ENCODE results near the gene CDKAL1. TPM values are rescaled to one million over a fixed set of nuclear protein-coding genes. Genes with fewer than 3 reads are reported as not detected.

CDKAL1 gene
- total and polyA plus RNA-seq, 9 of the 15 experiments (the other 6 are each of a cell fraction or from before 2014, with no cell fraction given): 11.2 to 36.3 (median 20.1) TPM

- TF ChIP-seq REST (IDR thresholded peaks at IDR 0.05; ENCODE audit: borderline replicate concordance) (peak; percentile 39; the same call in 1 of the 2 replicates), REST (CRISPR knock-in tag; IDR thresholded peaks at IDR 0.05; ENCODE audit: low read depth) (no peak), HMBOX1 (IDR thresholded peaks at IDR 0.05) (peak; percentile 95), ZNF12 (CRISPR knock-in tag; IDR thresholded peaks at IDR 0.05) (no peak), TAL1 (IDR thresholded peaks at IDR 0.05) (peak; percentile 83), CXXC5 (CRISPR knock-in tag; IDR thresholded peaks at IDR 0.05) (peak; percentile 72), ZMIZ1 (IDR thresholded peaks at IDR 0.05; ENCODE audit: low read depth in 2 of 2, low read length in 2 of 2) (peak in 1 of 2 experiments; percentile 75; a peak in 2 of 4 replicates), GATAD2A (IDR thresholded peaks at IDR 0.05) (no peak), NRF1 (conservative IDR thresholded peaks at IDR 0.05 in 1 of 2, IDR thresholded peaks at IDR 0.05 in 1 of 2) (no peak), JUN (IDR thresholded peaks at IDR 0.05; ENCODE audit: borderline replicate concordance, low read depth, low read length) (peak; percentile 97), JUN (CRISPR knock-in tag; IDR thresholded peaks at IDR 0.05; ENCODE audit: borderline replicate concordance) (no peak), ZNF3 (CRISPR knock-in tag; IDR thresholded peaks at IDR 0.05) (no peak), ZNF134 (CRISPR knock-in tag; conservative IDR thresholded peaks at IDR 0.05) (0 out of 2 replicates have a peak, but pooled peaks have one; percentile 31), HDGF (IDR thresholded peaks at IDR 0.05) (no peak), PREB (CRISPR knock-in tag; IDR thresholded peaks at IDR 0.05) (no peak), TAF15 (IDR thresholded peaks at IDR 0.05; ENCODE audit: low read depth, low read length) (no peak)
Measured at GRCh38 chr6:20846602-20847028, 312.4 kb downstream of the CDKAL1 start (continued).

All from K562 (cell line).